Rectal smooth muscle tissue (tissue), 1 donor: ENCODE data around the gene DMD.

Experiments
- H3K27ac ChIP-seq: one replicate; pipeline ENCODE4 v1.7.0; 2013; ENCODE audit warnings: low read depth, low read length, inconsistent platforms
- H3K27me3 ChIP-seq: one replicate; pipeline ENCODE4 v1.7.0; 2013; ENCODE audit warnings: low read length; ENCODE audit not compliant: control insufficient read depth, insufficient read depth
- H3K36me3 ChIP-seq: one replicate; pipeline ENCODE4 v1.7.0; 2013; ENCODE audit warnings: low read length; ENCODE audit not compliant: control insufficient read depth, insufficient read depth
- H3K4me1 ChIP-seq: one replicate; pipeline ENCODE4 v1.7.0; 2013; ENCODE audit warnings: low read length; ENCODE audit not compliant: control insufficient read depth, insufficient read depth
- H3K4me3 ChIP-seq: one replicate; pipeline ENCODE4 v1.7.0; 2013; ENCODE audit warnings: low read length
- H3K9ac ChIP-seq: one replicate; pipeline ENCODE4 v1.7.0; 2013; ENCODE audit warnings: low read length

The DMD gene

DNA sequence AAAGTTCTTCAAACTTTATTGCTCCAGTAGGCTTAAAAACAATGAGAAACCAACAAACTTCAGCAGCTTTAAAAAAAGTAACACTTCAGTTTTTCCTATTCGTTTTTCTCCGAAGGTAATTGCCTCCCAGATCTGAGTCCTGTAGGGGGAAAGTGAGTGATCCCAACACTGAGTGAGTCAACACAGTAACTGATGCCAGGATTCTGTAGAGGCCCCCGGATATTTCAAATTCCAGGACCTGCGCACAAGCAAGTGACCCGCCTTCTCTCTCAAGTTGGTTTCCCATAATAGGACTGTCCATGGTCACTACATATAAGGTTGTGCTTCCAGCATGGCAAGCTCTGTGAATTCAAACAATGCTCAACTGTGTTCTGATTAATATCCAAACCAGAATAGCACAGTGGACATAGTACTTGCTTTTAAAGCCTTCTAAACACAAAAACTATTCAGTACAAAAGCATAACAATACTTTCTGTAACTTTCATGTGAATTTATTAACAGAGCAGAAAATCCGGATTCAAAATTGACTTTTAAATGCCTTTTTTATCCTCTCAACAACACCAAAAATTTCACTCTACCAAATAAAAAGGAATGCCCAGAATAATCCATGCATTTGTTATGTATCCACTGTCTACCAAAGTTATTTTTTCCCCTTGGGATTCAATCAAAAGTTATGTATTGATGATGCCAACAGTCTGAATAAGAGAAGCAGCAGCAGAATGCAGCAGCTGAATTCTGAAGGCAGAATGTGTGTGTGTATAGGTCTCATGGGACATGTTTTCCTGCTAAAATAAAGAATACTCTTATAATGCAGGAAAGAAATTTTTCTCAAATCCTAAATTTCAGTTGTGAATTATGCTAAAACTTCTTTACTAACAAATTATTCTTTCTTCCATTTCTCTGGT, at the start of gene DMD:
DMD (minus strand) TSS at position 194 of the 905 bp plus-strand sequence. CDS start 237 bp downstream, outside the sequence.
- peak within 1 kb of the TSS; percentile 65 for H3K27ac ChIP-seq
- H3K9ac ChIP-seq = no peak within 1 kb of the TSS

DNA sequence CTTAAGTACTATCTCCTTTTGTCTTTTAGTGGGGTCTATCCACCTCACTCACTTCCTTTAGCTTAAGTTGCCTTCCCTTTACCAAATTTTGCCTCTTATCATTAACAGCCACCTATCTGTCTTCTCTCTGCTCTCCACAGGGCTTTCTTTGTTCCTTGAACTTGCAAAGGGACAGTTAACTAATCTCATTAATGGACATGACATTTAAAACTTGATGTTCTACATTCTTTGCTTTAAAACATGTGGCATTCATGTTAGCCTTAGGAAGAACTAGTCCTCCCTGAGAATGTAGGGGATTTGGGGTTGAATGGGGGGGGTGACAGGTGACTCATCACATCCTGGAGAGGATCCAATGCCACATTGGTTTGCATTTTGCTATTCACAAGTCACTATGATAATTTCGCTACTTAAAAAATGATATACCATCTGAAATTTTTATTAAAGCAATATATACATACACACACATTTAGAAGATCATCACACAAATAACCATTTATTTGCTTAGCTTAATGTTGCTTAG, 41.0 kb upstream of the DMD start:
- no peak overlapping the region for H3K9ac ChIP-seq
- H3K27me3 ChIP-seq = no peaks in the 10 kb centered on the region
- no peak overlapping the region for H3K4me3 ChIP-seq
- H3K36me3 ChIP-seq = no peaks in the 10 kb centered on the region
- H3K4me1 ChIP-seq = no peaks in the 10 kb centered on the region
- H3K27ac ChIP-seq = no peak overlapping the region

More for the DNA sequence above, at the start of gene DMD:
- Histone ChIP-seq H3K27me3 (no peaks in the 10 kb centered on the region), H3K36me3 (no peaks in the 10 kb centered on the region), H3K4me1 (peaks cover 2% of the 10 kb centered on the region), H3K4me3 (peak within 1 kb of the TSS; percentile 1)

- H3K9ac ChIP-seq = no peak overlapping the region
- no peak overlapping the region for H3K4me3 ChIP-seq
- no peaks in the 10 kb centered on the region for H3K27me3 ChIP-seq
- H3K36me3 ChIP-seq = no peaks in the 10 kb centered on the region
- no peak overlapping the region for H3K27ac ChIP-seq
- no peaks in the 10 kb centered on the region for H3K4me1 ChIP-seq
Measured at GRCh38 chrX:33218819-33219218, 7.5 kb upstream of the DMD start.

DNA sequence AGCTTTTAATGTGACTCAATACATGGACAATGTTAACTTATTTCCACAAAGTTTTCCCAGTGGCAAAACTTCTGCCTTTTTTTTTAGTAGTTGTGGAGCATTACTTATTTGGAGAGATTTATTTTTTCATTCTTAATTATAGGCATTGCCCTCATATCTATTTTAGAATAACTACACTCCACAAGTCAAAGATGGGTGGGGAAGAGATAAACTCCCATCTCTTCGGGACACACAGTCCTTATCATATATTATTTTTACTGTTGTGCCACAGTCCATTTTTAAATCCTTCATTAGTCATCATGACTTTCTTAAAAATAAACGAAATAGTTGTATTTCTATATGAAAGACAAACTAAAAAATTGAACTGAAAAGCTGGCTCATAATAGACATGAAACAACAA, 1.2 kb downstream of the DMD start:
- Histone ChIP-seq H3K36me3 (no peaks in the 10 kb centered on the region), H3K27ac (peak overlapping the region; percentile 61), H3K9ac (no peak overlapping the region), H3K4me3 (peak overlapping the region; percentile 22), H3K27me3 (no peaks in the 10 kb centered on the region), H3K4me1 (peaks cover 2% of the 10 kb centered on the region)

- H3K4me3 ChIP-seq = no peak overlapping the region
- H3K9ac ChIP-seq = no peak overlapping the region
- no peaks in the 10 kb centered on the region for H3K27me3 ChIP-seq
- H3K36me3 ChIP-seq = no peaks in the 10 kb centered on the region
- no peaks in the 10 kb centered on the region for H3K4me1 ChIP-seq
- peak overlapping the region; percentile 49 for H3K27ac ChIP-seq
Measured at GRCh38 chrX:33207056-33207455, 4.3 kb downstream of the DMD start.

DNA sequence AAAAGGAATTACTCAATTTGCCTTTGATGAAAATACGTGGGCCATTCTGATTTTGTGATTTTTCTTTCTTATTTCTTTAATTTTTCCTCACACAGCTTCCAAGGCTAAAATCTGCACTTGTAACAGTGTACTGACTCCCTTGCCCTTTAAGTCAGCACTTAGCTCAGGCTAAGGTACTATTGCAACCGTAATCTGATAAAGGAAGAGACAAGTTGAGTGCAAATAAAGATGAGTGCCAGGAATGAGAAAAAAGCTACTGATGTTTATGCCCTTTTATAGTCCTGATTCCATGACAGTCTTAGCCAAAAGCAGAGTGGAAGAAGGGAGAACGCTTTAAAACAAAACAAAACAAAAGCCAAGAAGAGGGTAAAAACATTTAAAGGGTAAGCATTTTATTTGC, 6.0 kb downstream of the DMD start:
- no peak overlapping the region for H3K4me3 ChIP-seq
- no peak overlapping the region for H3K9ac ChIP-seq
- no peaks in the 10 kb centered on the region for H3K4me1 ChIP-seq
- peak overlapping the region; percentile 34 for H3K27ac ChIP-seq
- H3K36me3 ChIP-seq = no peaks in the 10 kb centered on the region
- H3K27me3 ChIP-seq = no peaks in the 10 kb centered on the region

GRCh38 chrX:33204889-33205288, 6.5 kb downstream of the DMD start:
- no peaks in the 10 kb centered on the region for H3K36me3 ChIP-seq
- no peak overlapping the region for H3K4me3 ChIP-seq
- no peaks in the 10 kb centered on the region for H3K4me1 ChIP-seq
- no peak overlapping the region for H3K9ac ChIP-seq
- H3K27me3 ChIP-seq = no peaks in the 10 kb centered on the region
- H3K27ac ChIP-seq = peak overlapping the region; percentile 34

GRCh38 chrX:33198561-33199279, 12.6 kb downstream of the DMD start:
- H3K27me3 ChIP-seq = no peaks in the 10 kb centered on the region
- no peak overlapping the region for H3K27ac ChIP-seq
- no peak overlapping the region for H3K9ac ChIP-seq
- H3K36me3 ChIP-seq = no peaks in the 10 kb centered on the region
- H3K4me1 ChIP-seq = no peaks in the 10 kb centered on the region
- H3K4me3 ChIP-seq = no peak overlapping the region

DNA sequence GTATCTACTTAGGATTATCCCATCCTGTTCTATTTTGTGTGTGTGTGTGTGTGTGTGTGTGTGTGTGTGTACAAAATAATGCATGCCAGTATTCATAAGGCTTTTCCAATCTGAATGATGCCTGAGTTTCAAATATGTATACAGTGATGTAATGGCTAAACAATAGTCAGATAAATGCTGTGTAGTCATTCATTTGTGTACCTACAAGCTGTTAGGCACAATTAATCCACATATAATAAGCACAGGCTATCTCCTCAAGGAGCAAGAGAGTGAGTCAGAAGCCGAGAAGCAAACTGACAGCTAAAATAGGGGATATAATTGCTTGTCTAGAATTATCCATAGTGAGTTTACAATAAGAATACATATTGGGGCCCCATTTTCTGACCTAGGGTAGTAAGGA, 15.7 kb downstream of the DMD start:
- no peak overlapping the region for H3K9ac ChIP-seq
- no peaks in the 10 kb centered on the region for H3K27me3 ChIP-seq
- H3K36me3 ChIP-seq = no peaks in the 10 kb centered on the region
- H3K4me3 ChIP-seq = no peak overlapping the region
- H3K27ac ChIP-seq = no peak overlapping the region
- H3K4me1 ChIP-seq = no peaks in the 10 kb centered on the region

DNA sequence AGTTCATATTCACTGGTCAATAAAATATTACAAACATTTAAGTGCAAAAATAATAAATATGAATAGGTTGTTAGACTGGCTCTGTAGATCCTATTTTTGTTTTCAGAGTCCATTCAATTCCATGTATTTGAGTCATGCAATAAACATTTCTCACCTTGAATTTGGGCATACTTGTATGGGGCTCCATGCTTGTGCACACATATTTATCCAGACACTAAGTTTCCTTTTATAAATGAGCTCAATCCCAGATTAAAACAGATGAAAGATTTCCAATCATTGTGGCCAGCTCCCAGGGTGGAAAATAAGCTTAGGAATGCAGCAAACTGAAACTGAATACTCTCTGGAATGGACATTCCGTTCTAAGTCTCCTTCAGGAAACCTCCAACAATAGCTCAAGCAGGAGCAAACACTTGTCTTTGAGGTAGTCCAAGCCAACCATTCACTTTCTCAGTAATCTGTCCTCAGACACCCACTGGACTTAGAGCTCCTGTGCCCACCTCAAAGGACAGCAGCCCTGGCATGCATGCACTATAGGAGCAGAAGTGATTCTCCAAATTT, 16.4 kb downstream of the DMD start:
- H3K27ac ChIP-seq = peak overlapping the region; percentile 41
- no peaks in the 10 kb centered on the region for H3K4me1 ChIP-seq
- no peak overlapping the region for H3K4me3 ChIP-seq
- H3K36me3 ChIP-seq = no peaks in the 10 kb centered on the region
- H3K9ac ChIP-seq = no peak overlapping the region
- no peaks in the 10 kb centered on the region for H3K27me3 ChIP-seq

DNA sequence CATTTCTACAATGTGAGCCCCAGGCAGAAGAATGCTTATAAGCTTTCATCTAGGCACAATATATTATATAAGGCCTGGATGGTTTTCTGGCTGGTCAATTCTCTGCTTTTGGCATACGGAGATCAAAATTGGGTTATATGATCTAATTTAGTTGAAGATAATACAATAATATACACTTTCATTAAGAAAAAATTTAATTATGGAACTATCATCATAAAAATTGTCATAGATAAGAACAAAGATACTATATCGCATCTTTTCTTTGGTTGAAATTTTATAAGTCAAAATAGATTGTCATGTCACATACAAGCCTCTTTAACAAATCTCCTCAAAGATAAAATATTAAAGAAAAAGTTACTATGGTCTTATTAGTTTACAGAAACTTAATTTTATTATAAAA, 17.1 kb downstream of the DMD start:
- peaks cover 2% of the 10 kb centered on the region for H3K4me1 ChIP-seq
- H3K36me3 ChIP-seq = no peaks in the 10 kb centered on the region
- no peak overlapping the region for H3K27ac ChIP-seq

GRCh38 chrX:33190016-33190415, 21.3 kb downstream of the DMD start:
- no peaks in the 10 kb centered on the region for H3K27me3 ChIP-seq
- H3K36me3 ChIP-seq = no peaks in the 10 kb centered on the region
- no peak overlapping the region for H3K4me3 ChIP-seq
- no peak overlapping the region for H3K27ac ChIP-seq
- peaks cover 2% of the 10 kb centered on the region for H3K4me1 ChIP-seq
- no peak overlapping the region for H3K9ac ChIP-seq

More for the DNA sequence above, 17.1 kb downstream of the DMD start:
- no peaks in the 10 kb centered on the region for H3K27me3 ChIP-seq
- H3K9ac ChIP-seq = no peak overlapping the region
- H3K4me3 ChIP-seq = no peak overlapping the region
